Measurements from ENCODE around the gene KCNJ10.

Gene KCNJ10

DNA sequence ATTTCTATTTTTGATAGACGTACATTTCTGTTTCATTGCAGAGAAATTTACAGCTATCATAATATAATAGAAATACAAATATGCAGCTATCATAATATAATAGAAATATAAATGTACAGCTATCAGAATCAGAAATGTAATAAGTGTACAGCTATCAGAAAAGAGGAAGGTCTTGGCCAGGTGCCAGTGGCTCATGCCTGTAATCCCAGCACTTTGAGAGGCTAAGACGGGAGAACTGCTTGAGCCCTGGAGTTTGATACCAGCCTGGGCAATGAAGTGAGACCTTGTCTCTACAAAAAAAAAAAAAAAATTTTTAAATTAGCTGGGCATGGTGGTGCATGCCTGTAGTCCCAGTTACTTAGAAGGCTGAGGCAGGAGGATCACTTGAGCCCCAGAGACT lies 76.0 kb downstream of the KCNJ10 start:
- FAIRE-seq (no peak), DNase-seq (ENCODE audit: low spot score) (no peak)

DNA sequence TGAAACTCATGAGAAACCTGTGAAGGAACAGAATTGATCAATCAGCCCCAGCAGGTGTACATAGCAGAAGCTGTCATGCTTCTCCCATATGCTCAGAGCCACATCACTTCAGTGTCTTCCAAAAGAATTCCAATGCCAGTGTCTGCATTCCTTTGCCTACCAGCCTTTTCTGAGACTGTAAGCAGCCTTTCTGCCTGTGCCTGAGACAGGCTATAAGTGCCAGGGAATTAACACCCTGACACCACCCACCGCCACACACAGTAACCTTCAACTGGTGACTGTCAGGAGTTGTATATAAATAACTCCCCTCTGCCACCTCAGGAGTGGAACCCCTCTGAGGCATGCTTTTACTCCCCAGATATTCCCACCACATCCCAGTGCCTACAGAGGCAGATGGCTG lies 77.8 kb downstream of the KCNJ10 start:
- FAIRE-seq, result no peak
- no peak for DNase-seq (ENCODE audit: low spot score)

GRCh38 chr1:159991513-159991912 lies 78.4 kb downstream of the KCNJ10 start:
- DNase-seq (ENCODE audit: low spot score) (no peak), FAIRE-seq (no peak)

- FAIRE-seq, result no peak
These were observed 80.0 kb downstream of the KCNJ10 start for GRCh38 chr1:159990005-159990404.

GRCh38 chr1:159989581-159989980 lies 80.4 kb downstream of the KCNJ10 start:
- DNase-seq (ENCODE audit: low spot score) (no peak), FAIRE-seq (no peak)

More at GRCh38 chr1:159990005-159990404, 80.0 kb downstream of the KCNJ10 start:
- DNase-seq (ENCODE audit: low spot score), result no peak

GRCh38 chr1:159988006-159988405 lies 82.0 kb downstream of the KCNJ10 start:
- DNase-seq (ENCODE audit: low spot score), result no peak
- FAIRE-seq, result no peak

DNA sequence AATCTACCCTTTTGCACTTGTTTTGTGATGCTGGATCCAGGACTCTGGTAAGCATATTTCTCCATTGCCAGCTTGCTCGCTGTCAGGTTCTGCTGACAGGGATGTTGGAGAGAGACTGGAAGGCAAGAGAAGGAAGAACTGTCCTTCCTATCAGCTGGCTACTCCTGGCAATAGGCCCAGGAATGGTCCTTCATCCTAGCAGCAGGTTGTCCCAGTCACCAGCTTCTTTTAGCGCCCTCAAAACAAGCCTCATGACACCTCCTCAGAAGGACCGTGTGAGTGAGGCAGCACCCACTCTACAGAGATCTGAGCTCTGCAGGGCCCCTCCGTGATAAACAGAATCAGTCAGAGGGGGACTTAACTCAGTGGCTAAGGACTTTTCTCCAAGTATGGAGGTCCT lies 82.8 kb downstream of the KCNJ10 start:
- FAIRE-seq (no peak), DNase-seq (ENCODE audit: low spot score) (no peak)

GRCh38 chr1:159986531-159986930 lies 83.4 kb downstream of the KCNJ10 start:
- DNase-seq (ENCODE audit: low spot score) (no peak), FAIRE-seq (no peak)

DNA sequence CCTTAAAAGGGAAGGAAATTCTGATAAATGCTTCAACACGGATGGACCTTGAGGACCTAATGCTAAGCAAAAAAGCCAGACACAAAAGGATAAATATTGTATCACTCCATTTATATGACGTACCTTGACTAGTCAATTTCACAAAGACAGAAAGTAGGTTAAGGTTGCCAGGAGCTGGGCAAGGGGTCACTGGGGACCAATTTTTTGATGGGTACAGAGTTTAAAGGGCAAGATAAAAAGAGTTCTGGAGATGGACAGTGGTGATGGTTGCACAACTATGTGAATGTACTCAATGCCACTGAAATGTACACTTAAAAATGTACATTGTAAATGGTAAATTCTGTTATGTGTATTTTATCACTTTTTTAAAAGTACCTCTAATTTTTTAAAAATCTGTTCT lies 83.9 kb downstream of the KCNJ10 start:
- FAIRE-seq (no peak), DNase-seq (ENCODE audit: low spot score) (no peak)

DNA sequence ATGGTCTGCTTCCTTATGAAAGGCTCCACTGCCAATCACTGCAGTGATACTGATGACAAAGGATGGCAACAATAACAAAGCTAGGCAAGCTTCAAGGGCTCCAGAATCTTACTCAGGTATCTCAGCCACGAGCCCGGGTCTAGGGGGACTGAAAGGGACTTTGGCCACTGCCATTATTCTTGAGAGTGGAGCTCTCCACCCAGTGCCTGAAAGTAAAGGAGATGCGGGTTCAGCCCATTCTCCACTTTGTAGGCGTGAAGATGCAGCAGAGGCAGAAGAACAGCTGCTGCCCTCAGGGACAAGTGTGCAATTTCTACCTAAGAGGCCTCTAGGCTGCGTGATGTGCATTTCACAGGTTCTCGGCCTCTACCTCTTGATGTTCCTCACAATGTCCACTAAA lies 84.5 kb downstream of the KCNJ10 start:
- DNase-seq (ENCODE audit: low spot score) (no peak), FAIRE-seq (no peak)

GRCh38 chr1:159983681-159984080 lies 86.3 kb downstream of the KCNJ10 start:
- DNase-seq (ENCODE audit: low spot score) (no peak), FAIRE-seq (no peak)

- FAIRE-seq (no peak), DNase-seq (ENCODE audit: low spot score) (no peak)
These were observed 87.7 kb downstream of the KCNJ10 start for GRCh38 chr1:159982280-159982679.

DNA sequence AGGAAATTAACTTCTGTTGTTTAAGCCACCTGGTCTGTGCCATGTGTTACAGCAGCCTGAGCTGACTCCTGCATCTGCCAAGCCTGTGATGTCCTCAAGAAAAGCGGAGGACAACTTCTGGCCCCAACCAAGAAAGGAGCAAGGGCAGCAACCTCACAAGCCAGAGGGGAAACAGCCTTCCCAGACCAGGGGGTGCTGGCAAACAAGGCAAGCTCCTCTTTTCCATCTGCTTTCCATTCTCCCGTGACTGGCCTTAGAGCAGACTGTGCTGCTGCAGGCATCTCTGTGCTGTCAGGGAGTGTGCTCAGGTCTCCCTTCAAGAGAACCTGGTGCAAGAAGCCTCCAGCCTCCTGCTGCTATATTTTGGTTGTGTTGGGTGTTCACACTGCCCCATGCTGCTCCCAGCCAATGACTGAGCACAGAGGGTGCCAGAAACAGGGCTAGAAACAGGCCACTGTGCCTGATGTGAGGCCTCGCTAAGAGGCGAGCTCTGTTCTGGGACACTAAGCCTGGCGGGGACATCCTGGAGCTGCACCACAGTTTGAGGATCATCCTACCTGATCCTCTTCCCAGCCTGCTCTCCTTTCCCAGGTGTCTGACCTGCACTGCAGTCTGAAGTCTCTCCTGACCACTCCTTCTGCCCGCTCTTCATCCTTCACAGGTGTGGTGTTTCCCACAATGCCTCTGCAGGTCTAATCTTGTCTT lies 88.5 kb downstream of the KCNJ10 start:
- no peak for DNase-seq (ENCODE audit: low spot score)
- FAIRE-seq, result no peak

- FAIRE-seq (no peak), DNase-seq (ENCODE audit: low spot score) (no peak)
These were observed 89.2 kb downstream of the KCNJ10 start for GRCh38 chr1:159980786-159981185.

DNA sequence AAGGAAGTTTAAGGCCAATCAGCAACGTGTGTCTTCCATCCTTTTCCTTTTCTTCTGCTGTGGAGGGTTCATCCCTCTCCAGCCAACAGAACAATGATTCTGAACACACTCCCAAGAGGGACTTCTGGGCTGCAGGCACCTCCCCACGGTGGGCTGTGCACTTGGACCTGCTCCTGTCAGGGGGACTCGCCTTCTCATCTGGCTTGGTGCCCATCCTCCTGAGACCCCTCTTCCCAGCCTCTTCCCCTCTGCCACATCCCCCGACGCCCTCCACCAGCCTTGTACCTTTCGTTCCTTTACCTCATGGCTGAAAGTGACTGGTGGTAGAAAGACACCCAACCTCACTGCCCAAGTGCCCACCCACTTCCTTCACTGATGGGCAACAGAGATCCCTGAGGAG lies 89.9 kb downstream of the KCNJ10 start:
- no peak for FAIRE-seq
- DNase-seq (ENCODE audit: low spot score), result no peak

DNA sequence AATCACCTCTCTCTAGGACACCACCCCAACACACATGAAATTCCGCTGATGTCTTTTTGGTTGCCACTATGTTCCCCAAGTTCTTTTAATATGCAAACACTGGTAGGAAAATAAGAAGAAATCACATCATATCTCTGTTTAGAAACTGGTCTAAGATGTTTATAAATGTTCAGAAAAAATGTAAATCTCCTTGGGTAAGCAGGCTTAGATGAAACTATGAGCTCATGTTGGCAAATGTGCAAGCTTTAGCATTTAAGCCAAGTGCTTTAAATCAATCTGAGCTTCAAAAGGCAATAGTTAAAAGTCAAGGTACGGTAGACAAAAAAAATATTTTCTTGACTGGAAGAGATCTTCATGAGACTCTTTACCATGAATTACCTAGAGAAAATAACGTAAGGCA lies 90.7 kb downstream of the KCNJ10 start:
- no peak for DNase-seq (ENCODE audit: low spot score)
- FAIRE-seq, result no peak

DNA sequence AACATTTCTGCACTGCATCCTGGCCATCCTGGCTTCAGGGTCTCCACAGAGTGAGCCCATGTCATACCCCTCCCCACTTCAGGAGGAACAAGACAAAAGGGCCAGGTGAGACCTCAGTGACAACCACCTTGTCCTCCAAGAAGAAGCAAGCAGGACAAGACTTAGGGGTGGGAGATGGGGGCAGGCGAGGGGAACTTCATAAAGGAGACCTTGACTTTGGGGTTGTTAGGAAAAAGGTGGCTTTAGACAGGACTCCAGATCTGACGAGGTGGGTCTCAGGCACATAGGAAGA lies 91.9 kb downstream of the KCNJ10 start:
- no peak for FAIRE-seq
- no peak for DNase-seq (ENCODE audit: low spot score)

DNA sequence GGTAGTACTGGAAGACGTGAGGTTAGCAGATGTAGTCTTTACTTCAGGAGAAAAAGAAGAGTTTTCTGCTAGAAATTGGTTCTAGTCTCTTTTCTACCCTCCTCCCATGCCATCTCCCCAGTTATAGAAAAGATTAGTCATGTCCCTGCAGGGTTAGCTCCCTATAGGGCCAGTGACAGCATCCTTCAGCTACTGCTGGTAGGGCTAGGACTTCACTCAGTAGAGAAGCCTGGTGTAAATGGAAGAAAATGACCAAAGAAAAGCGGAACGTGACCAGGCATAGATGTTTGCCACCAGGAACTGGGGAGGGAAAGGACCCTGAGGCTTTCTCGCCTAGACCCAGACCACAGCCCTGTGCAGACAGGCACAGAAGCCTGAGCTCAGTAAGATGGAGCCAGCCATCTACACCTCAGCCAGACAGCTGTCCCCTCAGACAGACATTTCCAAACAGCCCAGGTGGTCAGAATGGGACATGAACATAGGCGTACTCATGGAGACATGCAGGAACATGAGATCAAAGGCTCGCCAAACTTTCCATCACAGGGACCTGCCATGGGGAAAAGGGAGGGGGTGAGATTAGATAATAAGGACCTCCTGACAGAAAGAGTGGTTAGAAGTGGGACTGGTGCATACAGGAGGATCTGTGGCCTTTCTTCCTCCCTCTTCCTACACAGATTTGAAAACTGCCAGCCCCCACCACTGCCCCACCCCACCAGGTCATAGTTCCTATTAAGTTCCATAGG lies 92.4 kb downstream of the KCNJ10 start:
- DNase-seq (ENCODE audit: low spot score) (no peak), FAIRE-seq (no peak)

DNA sequence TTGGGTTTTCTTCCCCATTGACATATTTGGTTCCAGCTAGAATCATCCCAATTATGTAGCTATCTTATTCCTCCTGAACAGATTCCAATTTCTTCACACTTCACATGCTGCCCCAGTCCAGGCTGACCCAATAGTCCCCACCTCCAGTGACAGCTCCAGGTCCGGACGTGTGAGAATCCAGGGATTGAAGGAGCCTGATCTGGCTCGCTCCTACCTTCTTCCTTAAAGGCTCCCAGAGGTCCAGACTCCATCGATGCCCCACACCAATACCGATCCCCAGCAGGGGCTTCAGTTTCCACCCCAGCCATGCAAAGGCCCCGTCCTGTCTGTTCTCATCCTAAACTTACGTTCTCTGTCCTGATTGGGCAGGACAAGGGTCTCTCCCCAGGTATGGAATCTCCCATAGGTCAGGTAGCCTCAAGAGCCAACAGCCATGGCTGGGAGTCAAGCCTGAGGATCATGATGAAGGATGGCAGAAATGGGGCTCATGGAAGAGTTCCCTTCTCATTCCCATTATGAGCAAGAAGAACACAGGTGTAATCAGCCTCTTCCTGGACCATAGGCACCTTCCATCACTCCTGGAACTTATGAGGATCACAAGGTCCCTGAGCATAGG lies 95.5 kb downstream of the KCNJ10 start:
- FAIRE-seq, result no peak

GRCh38 chr1:159973350-159973940 lies 96.5 kb downstream of the KCNJ10 start:
- DNase-seq (ENCODE audit: low spot score) (no peak), FAIRE-seq (no peak)

More for the DNA sequence above, 95.5 kb downstream of the KCNJ10 start:
- no peak for DNase-seq (ENCODE audit: low spot score)

DNA sequence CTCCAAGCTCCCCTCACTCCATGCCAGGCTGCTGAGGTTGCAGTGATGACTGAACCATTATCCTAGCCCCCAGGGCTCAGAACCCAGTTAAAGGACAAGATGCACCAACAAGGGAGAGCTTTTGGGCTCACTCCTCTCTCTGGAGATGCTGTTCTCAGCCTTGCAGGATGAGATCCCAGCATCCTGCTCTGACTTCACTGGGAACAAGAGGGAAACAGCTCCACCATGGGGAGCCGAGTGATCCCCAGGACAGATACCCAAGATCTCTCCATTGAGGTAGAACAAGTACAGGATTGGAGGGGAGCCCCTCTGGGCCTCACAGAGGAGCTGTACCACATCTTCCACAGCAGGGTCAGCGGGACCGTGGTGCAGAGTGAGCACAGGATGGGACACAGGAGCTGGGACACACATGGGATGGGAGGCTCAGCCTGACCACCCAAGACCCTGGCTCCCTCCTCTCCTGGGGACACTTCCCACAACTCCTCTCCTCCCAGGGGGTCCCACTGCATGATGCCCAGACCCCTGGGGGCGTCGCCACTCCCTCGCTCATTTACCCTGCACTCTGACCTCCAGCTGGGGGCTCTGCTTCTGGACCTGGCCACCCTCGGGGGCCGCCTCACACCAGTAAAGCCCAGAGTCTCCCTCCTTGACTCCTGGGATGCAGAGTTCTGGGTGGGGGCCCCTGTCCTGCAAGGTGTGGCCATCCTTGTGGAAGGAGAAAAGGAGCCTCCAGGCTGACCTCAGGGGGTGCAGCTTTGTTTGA lies 97.3 kb downstream of the KCNJ10 start:
- FAIRE-seq (no peak), DNase-seq (ENCODE audit: low spot score) (no peak)

GRCh38 chr1:159970932-159971342 lies 99.0 kb downstream of the KCNJ10 start:
- no peak for DNase-seq (ENCODE audit: low spot score)
- FAIRE-seq, result no peak

Data from RCC 7860 (cell line).